GM21529 (cell line): ENCODE data around the gene PRICKLE2.

Experiments used
- ATAC-seq: cut with Tn5 transposase; IDR thresholded peaks from one replicate; pipeline ENCODE4 v1.9.1; 2021; ENCODE audit not compliant: unreplicated experiment

PRICKLE2 gene

DNA sequence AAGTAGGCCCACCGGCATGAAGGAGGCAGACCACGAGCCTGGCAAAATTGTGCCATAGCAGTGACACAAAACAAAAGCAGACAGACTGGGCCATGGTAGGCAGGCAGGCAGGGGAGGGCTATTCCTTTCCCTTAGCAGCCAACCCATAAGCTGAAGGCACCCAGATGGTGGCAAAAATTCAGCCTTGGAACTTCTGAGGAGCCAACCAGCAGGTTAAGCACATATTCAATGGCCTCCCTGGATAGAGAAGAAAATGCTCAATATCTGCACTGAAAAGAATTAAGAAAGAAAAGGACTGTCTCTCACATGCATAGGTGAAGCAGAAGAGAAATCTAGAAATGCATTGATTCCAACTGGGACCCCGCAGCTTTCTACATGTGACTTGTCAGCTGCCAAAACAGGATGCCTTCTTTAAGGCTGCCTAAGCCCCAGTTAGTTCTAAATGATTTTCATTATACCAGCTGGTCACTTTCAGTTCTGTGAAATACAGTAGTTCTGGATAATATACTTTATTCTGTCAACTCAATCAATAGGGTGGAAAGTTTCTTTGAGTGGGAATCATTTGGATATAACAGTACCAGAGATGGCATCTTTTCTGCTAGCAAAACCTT, 2.7 kb downstream of the PRICKLE2 start:
- ATAC-seq: no peak

DNA sequence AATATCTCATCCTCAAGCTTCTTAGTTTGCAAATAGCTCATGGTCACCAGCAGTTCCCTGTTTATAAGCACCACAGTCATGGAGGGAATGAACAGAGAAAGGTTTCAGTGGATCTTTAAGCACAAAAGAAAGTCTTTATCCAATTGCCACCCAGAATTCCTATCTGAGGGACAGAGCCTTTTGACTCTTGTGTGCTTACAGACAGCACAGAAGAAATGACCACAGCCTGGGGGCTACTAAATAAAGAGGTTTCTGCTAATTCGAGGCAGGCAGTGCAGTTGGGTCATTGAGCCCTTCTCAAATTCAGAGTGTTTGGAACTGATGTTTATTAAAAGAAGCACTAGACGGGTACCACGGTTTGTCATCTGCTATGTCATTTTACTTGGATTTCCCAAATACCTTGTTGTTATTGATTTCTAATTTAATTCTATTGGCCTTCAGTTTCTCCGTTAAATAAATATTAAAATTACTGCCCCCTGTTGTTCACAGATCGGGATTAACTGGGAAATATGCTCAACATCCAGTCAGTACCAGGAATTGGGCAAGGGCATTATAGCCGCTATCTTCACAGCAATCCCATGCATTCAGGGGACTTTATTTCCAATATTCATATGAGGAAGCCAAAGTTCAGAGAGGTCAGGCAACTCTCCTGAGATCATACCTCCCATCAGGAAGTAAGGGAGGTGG, 3.6 kb downstream of the PRICKLE2 start:
- ATAC-seq: no peak

DNA sequence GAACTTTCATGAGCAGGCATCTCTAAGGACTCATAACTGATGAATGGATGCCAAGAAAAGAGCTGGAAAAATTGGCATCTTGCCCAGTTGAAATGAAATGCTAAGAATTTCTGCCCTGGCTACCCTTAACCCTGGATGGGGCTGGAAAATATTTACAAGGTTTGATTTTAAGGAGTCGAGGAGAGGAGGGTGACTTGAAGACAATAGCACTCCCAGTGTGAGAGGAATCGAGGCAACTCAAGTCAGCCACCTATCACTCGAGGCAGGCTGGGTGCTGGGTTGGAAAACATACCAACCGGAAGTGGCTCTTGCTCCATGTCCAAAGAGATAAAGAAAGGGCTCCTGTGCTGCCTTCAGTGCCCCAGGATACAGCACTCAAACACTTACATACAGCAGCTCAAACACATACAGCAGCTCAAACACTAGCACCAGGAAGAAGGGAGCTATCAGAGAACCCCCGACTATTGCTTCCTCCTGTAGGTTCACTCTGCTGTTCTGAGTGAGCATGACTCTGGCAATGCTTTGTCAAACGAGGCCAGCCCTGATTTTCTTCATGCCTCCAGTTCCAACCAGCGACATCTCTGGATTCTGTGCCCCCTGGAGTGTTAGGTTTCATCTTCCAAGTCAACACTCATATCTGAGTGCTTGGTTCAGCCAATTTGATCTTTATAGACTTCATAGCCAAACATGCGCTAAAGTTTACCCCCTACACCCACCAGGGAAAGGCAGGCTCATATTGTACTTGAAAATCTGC, 4.9 kb downstream of the PRICKLE2 start:
- ATAC-seq: no peak

DNA sequence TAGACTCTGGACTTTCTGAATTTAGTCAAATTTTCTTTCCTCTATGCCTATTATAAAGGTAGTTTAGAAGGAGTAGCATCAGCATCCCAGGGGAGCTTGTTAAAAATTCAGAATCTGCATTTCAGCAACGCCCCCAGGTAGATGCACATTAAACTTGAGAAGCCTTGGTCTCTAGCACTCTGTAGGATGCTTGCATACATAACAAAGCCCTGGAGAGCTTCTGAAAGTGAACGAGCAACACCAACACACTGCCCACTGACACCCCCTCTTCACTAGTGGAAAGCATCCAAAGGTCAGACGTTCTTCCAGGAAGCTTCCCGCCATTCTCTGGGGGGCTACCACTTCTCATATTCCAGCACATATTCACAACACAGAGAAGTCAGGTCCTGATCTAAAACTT, 6.5 kb downstream of the PRICKLE2 start:
- ATAC-seq: no peak

DNA sequence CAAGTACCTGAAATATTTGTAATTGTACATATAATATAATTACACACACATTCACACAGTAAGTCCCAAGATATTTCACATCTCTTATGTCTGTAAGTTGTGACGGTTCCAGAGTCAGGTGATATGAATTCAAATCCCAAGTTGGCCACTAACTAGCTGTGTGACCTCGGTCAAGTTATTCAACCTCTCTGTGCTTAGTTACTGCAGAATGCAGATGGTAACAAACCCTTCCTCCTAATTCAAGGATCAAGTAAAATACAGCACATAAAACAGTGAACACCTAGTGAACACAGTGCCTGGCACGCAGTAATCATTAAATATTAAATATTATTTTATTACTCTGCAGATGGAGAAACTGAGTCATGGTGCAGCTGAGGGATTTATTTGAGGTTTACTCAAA, 6.9 kb downstream of the PRICKLE2 start:
- no peak for ATAC-seq

DNA sequence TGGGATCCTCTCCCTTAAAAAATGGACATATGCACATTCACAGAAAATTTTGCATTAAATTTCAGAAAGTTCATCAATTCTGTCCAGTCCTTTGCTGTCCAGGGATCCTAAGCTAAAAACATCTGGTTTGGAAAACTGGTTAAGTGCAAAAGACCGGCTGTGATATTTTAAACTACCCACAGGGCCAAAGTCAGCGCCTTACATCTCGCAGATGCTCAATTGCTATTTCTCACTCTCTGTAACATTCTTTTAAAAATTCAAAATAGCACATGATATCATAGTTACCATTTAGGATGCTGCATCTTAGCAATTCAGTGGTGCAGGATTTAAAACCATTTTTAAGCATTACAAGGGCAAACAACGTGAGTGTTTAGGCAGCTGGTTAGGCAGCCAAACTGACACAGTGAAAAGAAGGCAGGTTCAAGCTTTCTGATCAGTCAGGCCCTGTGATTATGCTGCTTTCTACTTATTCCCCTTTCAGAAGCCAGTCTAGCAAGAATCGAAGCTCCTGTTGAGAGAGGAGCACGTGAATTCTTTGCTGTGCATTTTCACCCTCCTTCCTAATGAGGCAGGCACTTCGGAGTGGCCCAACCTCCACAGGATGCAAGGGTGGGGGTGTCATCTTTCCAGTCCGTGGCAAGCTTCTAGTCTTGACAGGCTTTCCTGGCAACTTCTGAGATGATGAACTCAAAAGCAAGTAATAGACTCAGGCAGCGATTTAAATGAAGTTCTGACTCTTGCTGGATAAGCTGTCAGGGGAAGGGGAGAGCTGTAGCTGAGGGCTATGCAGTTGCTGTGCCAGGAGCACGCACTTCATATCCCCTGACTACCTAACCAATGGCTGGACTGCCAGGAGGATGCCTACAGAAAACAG, 8.8 kb downstream of the PRICKLE2 start:
- no peak for ATAC-seq

DNA sequence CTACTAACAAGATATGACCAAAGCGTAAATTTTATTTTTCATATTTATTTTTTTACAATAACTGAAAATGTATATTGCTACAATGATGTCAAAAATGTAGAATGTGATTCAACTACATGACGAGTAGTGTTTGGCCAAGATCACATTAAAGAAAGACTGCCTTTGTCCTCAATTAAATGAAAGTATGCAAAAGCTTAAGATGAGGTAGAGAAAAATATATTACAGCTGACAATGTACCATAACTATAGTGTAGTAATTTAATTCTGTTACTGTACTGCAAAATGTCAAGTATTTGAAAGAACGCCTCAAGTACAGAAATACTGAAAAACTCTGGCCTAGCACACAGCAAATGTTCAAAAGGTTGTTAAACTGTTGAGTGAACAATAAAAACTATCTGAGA, 9.7 kb downstream of the PRICKLE2 start:
- ATAC-seq: no peak

DNA sequence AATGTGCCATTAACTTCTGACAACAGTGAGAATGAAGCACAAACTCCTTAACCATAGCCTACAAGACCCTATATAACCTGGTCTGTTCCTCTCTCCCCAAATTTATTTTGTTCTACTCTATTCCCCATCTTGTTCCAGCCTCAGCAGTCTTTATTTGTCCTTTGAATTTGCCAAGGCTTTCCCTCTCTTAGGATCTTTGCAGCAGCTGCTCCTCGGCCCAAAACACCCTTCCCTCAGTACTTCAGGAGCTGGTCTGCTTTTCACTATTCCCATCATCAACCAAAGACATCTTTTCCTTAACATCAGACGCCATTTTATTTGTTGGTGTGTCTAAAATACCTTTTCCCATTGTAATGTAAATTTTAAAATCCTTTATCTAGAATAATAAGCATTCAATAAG, 10.2 kb downstream of the PRICKLE2 start:
- ATAC-seq: no peak

DNA sequence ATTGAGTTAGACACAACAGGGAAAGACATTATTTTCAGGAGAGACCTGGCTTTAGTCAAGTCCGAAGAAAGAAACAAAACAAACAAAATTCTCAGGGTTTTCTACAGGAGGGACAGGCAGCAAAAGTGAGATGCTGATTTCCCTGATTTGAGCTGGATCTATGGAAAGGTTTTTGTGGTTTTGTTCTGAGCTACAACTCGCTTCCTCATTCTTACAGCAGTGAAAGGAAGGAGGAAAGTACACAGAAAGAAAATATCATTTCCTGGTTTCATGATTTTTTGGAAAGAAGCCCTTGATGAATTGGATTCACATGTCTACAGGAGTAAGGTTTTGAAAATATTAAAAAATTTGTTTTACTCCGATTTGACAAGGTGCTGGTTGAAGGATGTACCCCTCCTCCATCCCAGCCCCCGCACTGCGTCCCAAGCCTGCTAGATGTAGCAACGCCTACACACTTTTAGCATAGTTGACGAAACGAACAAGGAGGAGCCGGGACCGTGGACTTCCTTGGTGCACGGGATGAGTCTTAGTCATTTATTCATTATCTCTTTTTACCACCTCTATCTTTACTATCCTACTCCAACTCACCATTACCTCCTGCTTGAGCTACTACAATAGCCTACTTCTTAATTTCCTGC, 10.8 kb downstream of the PRICKLE2 start:
- ATAC-seq: no peak

DNA sequence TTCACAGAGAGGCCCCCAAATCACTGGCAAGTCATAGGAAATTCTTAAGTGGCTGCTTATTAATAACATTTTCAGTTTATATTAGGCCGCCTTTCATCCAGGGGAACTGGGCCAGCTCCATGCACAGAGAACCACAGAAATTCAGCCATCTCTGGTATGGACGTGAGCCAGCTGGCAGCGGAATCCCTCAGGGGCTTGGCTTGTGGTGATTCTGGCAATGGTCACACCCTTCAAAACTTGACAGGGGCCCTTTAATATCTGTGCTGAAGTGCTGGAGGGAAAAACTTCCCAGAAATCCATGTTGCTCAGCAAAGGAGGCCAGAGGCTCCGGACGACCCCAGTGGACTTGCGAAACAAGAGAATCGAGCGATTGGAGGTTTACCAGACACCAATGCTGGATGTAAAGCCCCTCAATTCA, 11.3 kb downstream of the PRICKLE2 start:
- ATAC-seq: no peak

DNA sequence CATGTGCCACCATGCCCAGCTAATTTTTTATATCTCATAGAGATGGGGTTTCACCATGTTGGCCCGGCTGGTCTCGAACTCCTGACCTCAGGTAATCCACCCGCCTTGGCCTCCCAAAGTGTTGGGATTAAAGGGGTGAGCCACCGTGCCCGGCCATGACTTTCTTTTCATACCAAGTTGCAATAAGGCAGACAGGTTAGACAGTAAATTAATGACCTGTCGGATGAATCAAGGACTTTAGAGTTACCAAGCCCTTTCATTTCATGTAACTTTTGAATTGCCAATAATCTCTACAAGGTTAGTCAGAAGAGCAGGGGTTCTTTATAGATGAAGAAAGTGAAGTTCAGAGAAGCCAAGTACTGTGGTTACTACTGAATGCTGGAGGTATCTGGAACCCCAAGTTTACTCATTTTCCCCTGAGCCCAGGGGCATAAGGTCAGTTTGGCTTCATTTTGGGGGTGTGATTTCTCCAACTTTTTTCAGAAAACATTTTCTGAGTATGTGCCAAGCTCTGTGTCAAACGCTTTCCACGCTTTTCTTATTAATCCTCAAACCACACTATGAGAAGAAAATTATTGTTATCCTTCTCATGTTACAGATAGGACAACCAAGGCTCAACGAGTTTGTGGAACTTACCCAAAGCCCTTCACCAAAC, 11.9 kb downstream of the PRICKLE2 start:
- ATAC-seq: no peak

DNA sequence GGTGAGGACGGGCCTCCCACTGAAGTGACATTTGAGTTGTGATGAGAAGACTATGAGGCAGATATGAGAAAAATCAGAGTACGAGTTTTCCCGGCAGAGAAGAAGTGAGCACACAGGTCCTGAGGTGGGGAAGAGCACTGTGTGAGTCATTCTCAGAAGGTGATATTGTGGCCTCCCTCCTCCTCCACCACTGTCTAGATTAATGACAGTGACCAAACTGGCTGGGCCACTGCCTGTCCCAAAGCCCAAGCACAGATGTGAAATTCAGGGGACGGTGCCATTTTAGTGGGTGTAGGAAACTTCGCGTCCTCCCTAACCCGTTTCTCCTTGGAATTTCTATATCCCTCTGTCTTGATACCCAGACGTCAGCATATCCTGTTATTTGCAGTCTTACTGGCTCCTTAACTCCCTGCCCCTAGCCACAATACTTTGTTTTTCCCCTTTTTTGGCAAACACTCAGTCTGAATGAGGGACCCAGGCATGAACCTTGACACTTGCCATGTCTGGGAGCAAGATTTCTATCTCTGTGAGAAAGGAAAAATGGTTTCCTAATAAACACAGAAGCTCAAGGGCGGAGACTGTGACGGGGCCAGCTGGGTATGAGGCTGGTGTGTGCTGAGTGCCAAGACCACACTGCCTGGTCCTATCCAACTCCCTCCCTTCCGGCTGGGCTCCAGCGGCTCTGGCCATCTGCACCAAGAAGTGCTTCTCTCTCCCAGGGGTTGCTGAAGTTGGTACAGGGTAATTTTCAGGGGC, 15.2 kb downstream of the PRICKLE2 start:
- ATAC-seq: no peak

DNA sequence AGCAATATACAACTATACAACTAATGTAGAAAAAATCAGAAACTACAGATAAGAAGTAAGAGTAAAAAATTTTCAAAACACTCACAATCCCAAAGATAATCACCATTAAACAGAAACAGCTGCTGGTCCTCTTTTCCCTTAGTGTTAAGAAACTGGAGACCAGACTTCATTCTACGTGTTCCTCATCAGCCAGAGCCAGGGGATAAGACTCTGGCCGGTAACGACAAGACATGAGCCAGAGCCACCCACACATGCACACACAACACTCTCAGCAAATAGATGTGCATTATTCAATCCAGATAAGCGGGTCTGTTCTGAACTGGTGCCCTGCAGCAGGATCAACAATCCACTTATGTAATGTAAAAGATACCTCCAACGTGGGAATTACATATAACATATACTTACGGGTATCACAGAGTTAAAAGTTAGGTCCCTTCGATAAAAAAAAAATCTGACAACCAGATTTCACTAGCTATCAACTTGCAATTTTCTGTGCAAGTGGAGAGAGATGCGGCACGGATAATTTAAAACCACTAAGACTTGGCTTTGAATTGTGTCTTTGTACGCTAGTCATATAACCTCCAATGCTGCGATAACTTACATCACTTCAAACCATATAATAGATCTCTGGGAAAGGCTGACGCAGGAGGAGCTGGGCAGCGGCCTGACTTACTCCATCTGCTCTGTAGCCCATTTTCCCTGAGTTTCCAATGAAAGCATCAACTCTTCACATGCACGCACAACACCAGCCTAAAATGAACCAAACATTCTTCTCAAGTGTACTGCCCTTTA, 17.8 kb downstream of the PRICKLE2 start:
- no peak for ATAC-seq

DNA sequence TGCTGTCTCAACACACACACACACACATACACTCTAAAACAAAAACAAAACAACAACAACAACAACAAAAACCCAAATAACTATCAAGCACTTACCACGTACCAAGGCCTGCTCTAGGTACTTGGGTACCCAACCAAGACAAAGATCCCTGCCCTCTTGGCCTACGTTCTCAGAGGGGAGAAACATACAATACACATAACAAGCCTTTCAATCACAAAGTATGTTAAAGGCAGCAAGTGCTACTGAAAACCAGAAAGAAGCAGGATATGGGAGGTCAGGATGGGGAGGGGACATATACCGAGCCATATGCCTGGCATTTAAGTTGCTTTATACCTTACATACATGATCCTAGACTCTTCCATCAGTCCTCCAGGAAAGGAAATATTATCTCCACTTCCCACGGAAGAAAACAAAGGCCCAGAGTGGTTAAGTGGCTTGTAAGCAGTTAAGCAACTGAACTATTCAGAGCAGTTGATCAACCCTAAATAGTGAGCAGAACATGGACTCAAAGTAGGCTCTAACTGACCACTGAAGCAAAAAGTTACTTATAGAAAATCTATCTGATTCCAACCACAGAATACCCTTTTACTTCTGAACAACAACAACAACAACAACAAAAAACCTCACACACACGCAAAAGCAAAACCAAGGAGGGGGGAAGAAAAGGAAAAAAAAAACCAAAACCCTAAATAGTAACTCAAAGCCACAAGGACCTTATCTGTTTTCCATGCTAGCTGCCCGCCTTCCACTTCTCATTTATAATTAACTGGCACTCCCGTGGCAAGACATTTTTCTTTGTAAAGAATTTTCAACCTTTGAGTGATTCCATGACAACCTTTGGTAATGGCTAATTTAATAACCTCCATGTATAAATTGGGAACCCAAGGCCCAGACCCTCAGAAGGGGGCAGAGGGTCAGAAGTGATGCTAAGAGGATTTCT, 21.0 kb downstream of the PRICKLE2 start:
- no peak for ATAC-seq

DNA sequence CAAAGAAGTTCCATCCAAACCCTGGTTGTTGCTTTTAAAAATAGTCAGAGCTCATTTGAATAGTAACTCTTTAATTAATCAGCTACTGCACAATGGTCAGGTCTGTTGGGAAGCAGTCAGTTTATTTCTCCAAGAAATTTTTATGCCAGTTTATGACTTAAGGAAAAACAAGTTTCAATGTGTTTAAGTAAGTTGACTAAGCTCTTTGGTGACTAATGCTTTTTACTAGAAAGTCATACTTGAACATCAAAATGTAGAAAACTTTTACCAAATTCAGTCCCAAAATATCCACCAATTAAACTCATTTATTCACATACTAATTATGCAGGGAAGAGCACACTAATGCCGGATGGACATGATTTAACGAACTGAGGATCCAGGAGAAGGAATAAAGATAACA, 22.1 kb downstream of the PRICKLE2 start:
- no peak for ATAC-seq

DNA sequence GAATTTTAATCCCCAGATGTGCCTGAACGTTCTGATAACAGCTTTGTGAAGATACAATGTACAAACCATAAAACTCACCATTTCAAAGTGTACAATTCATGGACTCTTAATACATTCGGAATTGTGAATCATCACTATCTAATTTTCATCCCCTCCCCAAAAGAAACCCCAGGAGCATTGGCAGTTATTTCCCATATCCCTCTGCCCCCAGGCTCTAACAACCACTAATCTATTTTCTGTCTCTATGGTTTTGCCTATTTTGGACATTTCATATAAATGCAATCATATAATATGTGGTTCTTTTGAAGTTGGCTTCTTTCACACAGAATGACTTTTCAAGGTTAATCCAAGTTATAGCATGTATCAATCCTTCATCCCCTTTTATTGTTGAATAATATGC, 25.3 kb downstream of the PRICKLE2 start:
- ATAC-seq: no peak

DNA sequence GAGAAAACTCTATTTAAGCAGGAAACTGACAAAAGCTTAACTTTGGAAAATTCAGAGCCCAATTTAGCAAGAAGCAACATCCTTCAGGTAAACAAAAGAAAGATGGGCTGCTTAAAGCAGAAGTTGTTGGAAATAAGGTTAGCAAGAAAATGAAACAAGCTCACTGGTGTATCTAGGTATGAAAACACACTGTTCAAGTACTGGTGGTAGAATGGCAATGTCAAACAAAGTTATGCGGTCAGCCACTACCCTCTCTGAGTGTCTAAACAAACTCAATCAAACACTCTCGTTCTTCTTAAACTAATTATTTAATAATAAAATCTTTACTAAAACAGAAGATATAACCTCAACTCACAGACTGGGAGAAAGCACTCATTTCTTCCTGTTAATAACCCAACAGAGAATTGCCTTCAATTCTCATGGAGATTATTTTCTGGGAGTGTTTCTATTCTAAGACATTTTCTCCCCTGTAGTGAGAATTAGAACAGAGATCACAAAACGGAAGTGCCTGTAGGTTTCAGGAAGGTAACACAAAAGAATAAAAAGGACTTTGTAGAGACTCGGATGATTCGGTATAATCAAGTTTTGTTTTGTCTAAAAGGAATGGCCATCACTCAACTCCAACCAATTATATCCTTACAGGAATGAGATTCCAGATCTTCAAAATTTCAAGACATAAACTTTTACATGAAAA, 28.9 kb downstream of the PRICKLE2 start:
- ATAC-seq: no peak
